ENCODE measurements around the gene ALDH9A1.
"Not testable (repeated sequence)": the region's sequence is repeated elsewhere in the genome, so short reads cannot be mapped to it uniquely, and the experiment has no call there.

The ALDH9A1 gene

GRCh38 chr1:165662186-165662585, 36.2 kb downstream of the ALDH9A1 start:
- Histone ChIP-seq H3K4me3 (ENCODE audit: low read length) (no peak overlapping the region), H3K36me3 (ENCODE audit: insufficient read depth, low read depth, low read length) (peaks cover 67% of the 10 kb centered on the region), H3K9ac (ENCODE audit: low read depth, low read length) (no peak overlapping the region), H3K4me1 (ENCODE audit: insufficient read depth, low read length) (peaks cover 3% of the 10 kb centered on the region; the same call in 1 of the 2 replicates), H3K27ac (ENCODE audit: low read length) (no peak overlapping the region), H3K9me3 (ENCODE audit: insufficient read depth, low read depth, low read length) (no peaks in the 10 kb centered on the region), H3K27me3 (ENCODE audit: insufficient read depth, low read length) (no peaks in the 10 kb centered on the region)

- Histone ChIP-seq H3K27ac (ENCODE audit: low read length) (no peak overlapping the region), H3K4me1 (ENCODE audit: insufficient read depth, low read length) (peaks cover 3% of the 10 kb centered on the region; the same call in 1 of the 2 replicates), H3K9ac (ENCODE audit: low read depth, low read length) (no peak overlapping the region), H3K4me3 (ENCODE audit: low read length) (no peak overlapping the region), H3K9me3 (ENCODE audit: insufficient read depth, low read depth, low read length) (no peaks in the 10 kb centered on the region), H3K27me3 (ENCODE audit: insufficient read depth, low read length) (no peaks in the 10 kb centered on the region), H3K36me3 (ENCODE audit: insufficient read depth, low read depth, low read length) (peaks cover 62% of the 10 kb centered on the region)
Observed at GRCh38 chr1:165661703-165662102, 36.7 kb downstream of the ALDH9A1 start.

DNA sequence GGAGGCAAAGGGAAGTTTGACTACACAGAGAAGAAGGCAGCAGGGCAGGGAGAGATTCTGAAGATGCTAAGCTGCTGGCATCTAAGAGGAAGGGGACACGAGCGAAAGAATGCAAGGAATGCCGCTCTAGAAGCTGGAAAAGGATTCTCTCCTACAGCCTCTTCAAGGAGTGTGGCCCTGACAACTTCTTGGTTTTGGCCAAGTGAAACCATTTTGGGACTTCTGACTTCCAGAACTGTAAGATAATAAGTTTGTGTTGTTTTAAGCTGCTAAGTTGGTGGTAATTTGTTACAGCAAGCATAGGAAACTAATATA, 38.8 kb downstream of the ALDH9A1 start:
- H3K36me3 ChIP-seq (ENCODE audit: insufficient read depth, low read depth, low read length) = peaks cover 48% of the 10 kb centered on the region

GRCh38 chr1:165658766-165659580, 39.4 kb downstream of the ALDH9A1 start:
- not testable (repeated sequence) for H3K9ac ChIP-seq (ENCODE audit: low read depth, low read length); H3K4me1 ChIP-seq (ENCODE audit: insufficient read depth, low read length); H3K4me3 ChIP-seq (ENCODE audit: low read length); H3K27me3 ChIP-seq (ENCODE audit: insufficient read depth, low read length); H3K9me3 ChIP-seq (ENCODE audit: insufficient read depth, low read depth, low read length); H3K27ac ChIP-seq (ENCODE audit: low read length)
- H3K36me3 ChIP-seq (ENCODE audit: insufficient read depth, low read depth, low read length) = peaks cover 48% of the 10 kb centered on the region

More for the DNA sequence above, 38.8 kb downstream of the ALDH9A1 start:
- no peaks in the 10 kb centered on the region for H3K27me3 ChIP-seq (ENCODE audit: insufficient read depth, low read length)
- H3K27ac ChIP-seq (ENCODE audit: low read length) = no peak overlapping the region
- peaks cover 3% of the 10 kb centered on the region; the same call in 1 of the 2 replicates for H3K4me1 ChIP-seq (ENCODE audit: insufficient read depth, low read length)
- no peaks in the 10 kb centered on the region for H3K9me3 ChIP-seq (ENCODE audit: insufficient read depth, low read depth, low read length)
- H3K4me3 ChIP-seq (ENCODE audit: low read length) = no peak overlapping the region
- no peak overlapping the region for H3K9ac ChIP-seq (ENCODE audit: low read depth, low read length)

DNA sequence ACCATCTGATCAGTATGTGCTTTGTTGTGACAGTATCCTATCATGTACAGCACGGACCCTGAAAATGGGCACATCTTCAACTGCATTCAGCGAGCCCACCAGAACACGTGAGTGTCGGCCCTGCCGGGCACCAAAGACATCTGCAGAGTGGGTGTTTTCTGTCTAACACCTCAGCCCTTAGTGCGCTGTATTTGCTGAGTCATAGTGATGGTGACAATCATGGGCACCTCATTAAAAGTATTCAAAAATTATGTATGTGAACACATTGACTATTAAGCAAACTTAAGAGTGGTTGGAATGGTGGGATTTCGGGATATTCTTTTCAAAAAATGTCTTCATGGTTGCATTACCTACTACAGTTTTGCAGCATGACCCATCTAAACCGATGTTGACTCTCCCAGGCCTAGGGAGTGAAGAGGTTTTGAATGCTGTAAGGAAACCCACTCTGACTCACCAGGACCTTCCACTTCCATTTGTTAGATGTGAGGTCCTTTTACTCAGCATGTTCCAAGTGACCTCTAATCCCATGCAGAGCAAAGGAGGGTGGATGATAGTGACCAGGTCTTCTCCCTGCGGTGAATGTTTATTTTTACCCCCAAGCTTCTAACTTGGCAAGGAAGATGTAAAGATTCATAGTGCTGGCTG, 47.3 kb downstream of the ALDH9A1 start:
- Histone ChIP-seq H3K27ac (ENCODE audit: low read length) (no peak overlapping the region), H3K36me3 (ENCODE audit: insufficient read depth, low read depth, low read length) (peaks cover 33% of the 10 kb centered on the region), H3K9ac (ENCODE audit: low read depth, low read length) (no peak overlapping the region)

DNA sequence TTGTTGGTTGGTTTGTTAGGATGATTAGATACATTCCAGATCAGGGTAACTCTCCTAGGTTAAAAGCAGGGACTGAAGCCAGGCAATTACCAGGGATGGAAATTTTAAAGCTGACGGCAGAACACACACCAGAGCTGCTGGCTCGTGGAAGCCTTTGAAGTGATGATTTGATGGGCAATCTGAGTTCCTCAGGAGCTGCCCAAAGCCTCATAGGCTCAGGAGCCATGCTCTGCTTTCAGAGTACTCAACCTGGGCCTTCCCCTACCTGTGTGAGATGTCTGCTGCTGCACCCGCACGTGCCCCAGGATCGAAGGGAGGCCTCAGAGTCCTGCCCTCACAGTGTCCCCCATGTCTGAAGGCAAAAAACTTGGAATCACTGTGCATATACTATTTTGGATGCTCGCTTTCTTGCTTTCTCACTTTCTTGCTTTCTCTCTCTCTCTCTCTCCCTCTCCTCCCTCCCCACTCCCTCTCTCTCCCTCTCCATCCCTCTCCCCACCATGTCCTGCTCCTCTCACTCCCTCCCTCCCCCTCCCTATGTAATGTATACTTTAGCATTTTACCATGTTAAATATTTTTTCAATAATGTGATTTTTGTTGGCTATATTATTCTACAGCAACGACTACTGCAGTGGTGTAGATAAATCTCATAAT, 49.3 kb downstream of the ALDH9A1 start:
- no peak overlapping the region for H3K9ac ChIP-seq (ENCODE audit: low read depth, low read length)
- no peaks in the 10 kb centered on the region for H3K4me1 ChIP-seq (ENCODE audit: insufficient read depth, low read length)
- no peak overlapping the region for H3K4me3 ChIP-seq (ENCODE audit: low read length)
- no peaks in the 10 kb centered on the region for H3K9me3 ChIP-seq (ENCODE audit: insufficient read depth, low read depth, low read length)
- no peak overlapping the region for H3K27ac ChIP-seq (ENCODE audit: low read length)
- peaks cover 22% of the 10 kb centered on the region for H3K36me3 ChIP-seq (ENCODE audit: insufficient read depth, low read depth, low read length)
- no peaks in the 10 kb centered on the region for H3K27me3 ChIP-seq (ENCODE audit: insufficient read depth, low read length)

More for the DNA sequence above, 47.3 kb downstream of the ALDH9A1 start:
- Histone ChIP-seq H3K4me1 (ENCODE audit: insufficient read depth, low read length) (no peaks in the 10 kb centered on the region), H3K4me3 (ENCODE audit: low read length) (no peak overlapping the region), H3K9me3 (ENCODE audit: insufficient read depth, low read depth, low read length) (no peaks in the 10 kb centered on the region), H3K27me3 (ENCODE audit: insufficient read depth, low read length) (no peaks in the 10 kb centered on the region)

- Histone ChIP-seq H3K9ac (ENCODE audit: low read depth, low read length) (no peak overlapping the region), H3K4me1 (ENCODE audit: insufficient read depth, low read length) (no peaks in the 10 kb centered on the region), H3K9me3 (ENCODE audit: insufficient read depth, low read depth, low read length) (no peaks in the 10 kb centered on the region), H3K27me3 (ENCODE audit: insufficient read depth, low read length) (no peaks in the 10 kb centered on the region), H3K27ac (ENCODE audit: low read length) (no peak overlapping the region), H3K4me3 (ENCODE audit: low read length) (no peak overlapping the region), H3K36me3 (ENCODE audit: insufficient read depth, low read depth, low read length) (peaks cover 18% of the 10 kb centered on the region)
Observed at GRCh38 chr1:165647970-165648369, 50.4 kb downstream of the ALDH9A1 start.

DNA sequence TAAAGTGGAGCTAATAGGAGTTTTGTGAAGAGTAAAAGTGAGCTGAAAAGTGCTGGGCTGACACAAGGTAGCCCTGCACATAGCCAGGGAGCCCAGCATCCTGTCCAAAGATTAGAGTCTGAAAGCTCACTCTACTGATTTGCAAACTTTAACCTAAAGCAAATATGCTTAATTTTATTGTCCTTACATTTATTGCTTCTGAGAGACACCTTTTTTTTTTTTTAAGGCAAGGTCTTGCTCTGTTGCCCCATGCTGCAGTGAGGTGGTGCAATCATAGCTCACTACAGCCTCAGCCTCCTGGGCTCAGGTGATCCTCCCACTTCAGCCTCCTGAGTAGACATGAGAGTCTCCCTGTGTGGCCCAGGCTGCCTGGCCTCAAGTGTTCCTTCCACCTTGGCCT, 50.8 kb downstream of the ALDH9A1 start:
- H3K27me3 ChIP-seq (ENCODE audit: insufficient read depth, low read length) = no peaks in the 10 kb centered on the region
- no peak overlapping the region for H3K27ac ChIP-seq (ENCODE audit: low read length)
- H3K4me1 ChIP-seq (ENCODE audit: insufficient read depth, low read length) = no peaks in the 10 kb centered on the region
- no peak overlapping the region for H3K4me3 ChIP-seq (ENCODE audit: low read length)
- H3K9me3 ChIP-seq (ENCODE audit: insufficient read depth, low read depth, low read length) = no peaks in the 10 kb centered on the region
- H3K9ac ChIP-seq (ENCODE audit: low read depth, low read length) = no peak overlapping the region
- H3K36me3 ChIP-seq (ENCODE audit: insufficient read depth, low read depth, low read length) = peaks cover 18% of the 10 kb centered on the region; the same call in 1 of the 2 replicates

DNA sequence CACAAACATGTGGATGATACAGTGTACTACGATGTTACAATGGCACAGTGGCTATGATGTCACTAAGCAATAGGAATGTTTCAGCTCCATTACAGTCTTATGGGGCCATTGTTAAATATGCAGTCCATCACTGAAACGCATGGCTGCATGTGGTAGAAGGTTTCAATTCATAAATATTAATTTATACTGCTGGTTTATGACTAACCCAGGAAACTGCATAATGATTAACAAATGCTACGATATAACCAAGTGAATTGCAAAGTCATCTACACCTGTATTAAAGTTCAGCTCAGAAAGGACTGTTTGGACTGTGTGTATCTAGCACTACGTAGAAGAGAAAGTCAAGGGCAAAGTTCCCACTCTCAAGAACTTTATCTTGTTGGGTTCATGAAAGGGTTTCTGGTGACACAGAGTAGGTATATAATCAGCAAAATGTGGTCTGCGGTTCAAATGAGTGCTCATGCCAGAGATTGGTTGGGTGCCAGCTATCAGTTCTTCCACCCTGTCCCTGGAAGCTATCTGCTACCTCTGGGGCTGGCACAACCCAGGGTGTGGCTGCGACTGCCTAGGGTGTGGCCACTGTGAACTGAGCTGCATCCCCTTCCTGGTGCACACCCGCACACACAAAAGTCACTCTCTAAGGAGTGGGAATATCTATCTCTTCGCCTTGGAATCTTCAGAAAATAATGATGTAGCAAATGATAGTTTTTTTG, 52.6 kb downstream of the ALDH9A1 start:
- Histone ChIP-seq H3K9me3 (ENCODE audit: insufficient read depth, low read depth, low read length) (no peaks in the 10 kb centered on the region), H3K4me1 (ENCODE audit: insufficient read depth, low read length) (no peaks in the 10 kb centered on the region), H3K27me3 (ENCODE audit: insufficient read depth, low read length) (no peaks in the 10 kb centered on the region), H3K36me3 (ENCODE audit: insufficient read depth, low read depth, low read length) (peaks cover 8% of the 10 kb centered on the region; the same call in 1 of the 2 replicates), H3K9ac (ENCODE audit: low read depth, low read length) (no peak overlapping the region), H3K27ac (ENCODE audit: low read length) (no peak overlapping the region), H3K4me3 (ENCODE audit: low read length) (no peak overlapping the region)

DNA sequence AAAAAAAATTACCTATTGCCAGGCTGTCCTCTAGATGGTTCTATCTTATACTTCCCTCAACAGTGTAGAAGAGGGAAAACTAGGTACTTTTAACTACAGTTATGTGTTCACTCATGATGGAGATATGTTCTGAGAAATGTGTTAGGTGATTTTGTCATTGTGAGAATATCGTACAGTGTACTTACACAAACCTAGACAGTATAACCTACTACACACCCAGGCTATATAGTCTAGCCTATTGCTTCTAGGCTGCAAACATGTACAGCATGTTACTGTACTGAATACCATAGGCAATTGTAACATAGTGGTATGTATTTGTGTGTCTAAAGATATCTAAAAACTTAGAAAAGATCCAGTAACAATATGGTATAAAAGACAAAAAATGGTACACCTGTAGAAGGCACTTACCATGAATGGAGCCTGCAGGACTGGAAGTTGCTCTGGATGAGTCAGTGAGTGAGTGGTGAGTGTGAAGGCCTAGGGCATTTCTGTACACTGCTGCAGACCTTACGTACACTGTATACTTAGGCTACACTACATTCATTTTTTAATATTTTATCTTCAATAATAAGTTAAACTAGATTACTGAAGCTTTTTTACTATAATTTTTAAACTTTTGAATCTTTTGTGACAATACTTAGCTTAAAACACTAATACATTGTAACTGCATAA, 54.2 kb downstream of the ALDH9A1 start:
- Histone ChIP-seq H3K4me3 (ENCODE audit: low read length) (no peak overlapping the region), H3K27me3 (ENCODE audit: insufficient read depth, low read length) (no peaks in the 10 kb centered on the region), H3K9ac (ENCODE audit: low read depth, low read length) (no peak overlapping the region), H3K9me3 (ENCODE audit: insufficient read depth, low read depth, low read length) (no peaks in the 10 kb centered on the region), H3K36me3 (ENCODE audit: insufficient read depth, low read depth, low read length) (no peaks in the 10 kb centered on the region), H3K4me1 (ENCODE audit: insufficient read depth, low read length) (no peaks in the 10 kb centered on the region), H3K27ac (ENCODE audit: low read length) (no peak overlapping the region)

All from iPS-20b (cell line).